ENCODE results near the gene SMO.
"Not testable (repeated sequence)": the region's sequence is repeated elsewhere in the genome, so short reads cannot be mapped to it uniquely, and the experiment has no call there.

SMO gene

DNA sequence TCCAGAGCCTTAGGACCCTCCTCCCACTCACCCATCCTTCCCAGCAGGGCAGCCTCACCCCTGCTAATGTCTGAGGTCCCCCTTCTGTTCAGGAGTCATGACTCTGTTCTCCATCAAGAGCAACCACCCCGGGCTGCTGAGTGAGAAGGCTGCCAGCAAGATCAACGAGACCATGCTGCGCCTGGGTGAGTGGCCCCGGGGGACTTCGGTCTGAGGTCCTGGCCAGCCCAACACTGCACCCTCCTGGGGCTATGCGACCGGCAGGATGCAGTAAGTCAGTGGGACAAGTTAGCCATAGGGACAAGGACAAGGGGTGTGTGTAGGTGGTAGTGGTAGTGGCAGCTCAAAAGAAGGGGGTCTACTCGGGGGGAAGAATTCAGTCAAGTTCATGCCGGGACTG lies 20.2 kb downstream of the SMO start:
- DNase-seq (ENCODE audit: low read depth in 4 of 4, low spot score in 1 of 4) = no peak

DNA sequence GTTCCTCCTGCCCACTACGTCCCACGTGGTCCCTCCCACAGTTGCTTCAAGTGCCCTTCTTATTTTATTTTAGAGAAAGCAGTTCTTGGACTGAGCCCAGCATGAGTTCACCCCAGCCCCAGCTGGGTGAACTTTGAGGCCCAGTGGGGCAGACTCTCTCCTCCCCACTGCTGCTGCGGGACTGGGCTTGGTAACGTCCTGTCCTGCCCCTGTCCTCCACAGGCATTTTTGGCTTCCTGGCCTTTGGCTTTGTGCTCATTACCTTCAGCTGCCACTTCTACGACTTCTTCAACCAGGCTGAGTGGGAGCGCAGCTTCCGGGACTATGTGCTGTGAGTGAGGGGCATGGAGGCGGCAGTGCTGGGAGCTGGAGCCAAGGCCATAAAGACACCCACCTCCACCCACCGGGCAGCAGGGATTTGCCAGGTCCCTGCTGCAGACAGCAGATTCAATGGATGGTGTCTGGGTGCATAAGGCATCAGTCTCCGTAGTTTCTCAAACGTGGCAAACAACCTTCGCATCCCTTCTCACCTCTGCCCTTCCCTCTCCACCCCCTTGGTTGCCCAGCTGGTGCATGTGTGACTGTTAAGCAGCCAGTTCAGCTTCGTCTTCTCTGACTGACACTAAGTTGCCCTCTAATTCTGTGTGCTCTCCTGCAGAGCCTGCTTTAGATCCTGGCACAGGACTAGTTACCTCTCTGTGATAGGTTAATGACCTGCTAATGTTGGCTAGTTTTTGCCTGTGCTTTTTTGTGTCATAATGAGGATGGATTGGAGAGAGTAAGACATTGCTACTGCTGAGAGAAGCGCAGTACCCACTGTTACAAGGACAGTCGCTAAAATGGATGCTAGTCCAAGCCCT lies 20.9 kb downstream of the SMO start:
- no peak for DNase-seq (ENCODE audit: low read depth in 4 of 4, low spot score in 1 of 4)

DNA sequence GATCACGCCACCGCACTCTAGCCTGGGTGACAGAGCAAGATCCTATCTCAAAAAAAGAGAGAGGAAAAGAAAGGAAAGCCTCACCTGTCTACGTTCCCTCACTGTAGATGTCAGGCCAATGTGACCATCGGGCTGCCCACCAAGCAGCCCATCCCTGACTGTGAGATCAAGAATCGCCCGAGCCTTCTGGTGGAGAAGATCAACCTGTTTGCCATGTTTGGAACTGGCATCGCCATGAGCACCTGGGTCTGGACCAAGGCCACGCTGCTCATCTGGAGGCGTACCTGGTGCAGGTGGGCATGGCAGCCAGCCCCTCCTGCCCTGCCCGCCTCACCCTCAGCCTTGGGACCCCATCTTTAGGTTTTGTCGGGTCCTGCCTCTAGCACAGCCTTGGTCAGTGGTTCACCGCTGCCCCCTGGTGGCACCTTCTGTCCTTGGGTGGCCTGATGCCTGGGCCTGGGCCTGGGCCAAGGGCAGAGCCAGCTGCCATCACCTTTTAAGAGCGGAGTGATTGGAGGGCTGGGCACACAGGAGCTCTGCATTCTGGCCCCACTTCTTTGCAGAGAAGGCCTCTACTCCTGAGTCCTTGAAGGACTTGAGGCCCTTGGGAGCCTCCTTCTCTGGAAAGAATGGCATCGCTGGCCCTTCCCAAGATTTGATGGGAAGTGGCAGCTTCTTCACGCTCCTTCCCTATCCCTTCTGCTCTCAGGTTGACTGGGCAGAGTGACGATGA lies 22.0 kb downstream of the SMO start:
- peak in 3 of 4 experiments; percentile 47 to 59 (median 52) for DNase-seq (ENCODE audit: low read depth in 4 of 4, low spot score in 1 of 4)

GRCh38 chr7:129210989-129211312 lies 22.5 kb downstream of the SMO start:
- no peak for DNase-seq (ENCODE audit: low read depth in 4 of 4, low spot score in 1 of 4)

- DNase-seq (ENCODE audit: low read depth in 4 of 4, low spot score in 1 of 4) = no peak
Measured at GRCh38 chr7:129212126-129212525, 23.7 kb downstream of the SMO start.

DNA sequence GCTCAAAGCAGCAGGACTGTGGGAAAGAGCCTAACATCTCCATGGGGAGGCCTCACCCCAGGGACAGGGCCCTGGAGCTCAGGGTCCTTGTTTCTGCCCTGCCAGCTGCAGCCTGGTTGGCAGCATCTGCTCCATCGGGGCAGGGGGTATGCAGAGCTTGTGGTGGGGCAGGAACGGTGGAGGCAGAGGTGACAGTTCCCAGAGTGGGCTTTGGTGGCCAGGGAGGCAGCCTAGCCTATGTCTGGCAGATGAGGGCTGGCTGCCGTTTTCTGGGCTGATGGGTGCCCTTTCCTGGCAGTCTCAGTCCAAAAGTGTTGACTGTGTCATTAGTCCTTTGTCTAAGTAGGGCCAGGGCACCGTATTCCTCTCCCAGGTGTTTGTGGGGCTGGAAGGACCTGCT lies 24.2 kb downstream of the SMO start:
- no peak for DNase-seq (ENCODE audit: low read depth in 4 of 4, low spot score in 1 of 4)

DNA sequence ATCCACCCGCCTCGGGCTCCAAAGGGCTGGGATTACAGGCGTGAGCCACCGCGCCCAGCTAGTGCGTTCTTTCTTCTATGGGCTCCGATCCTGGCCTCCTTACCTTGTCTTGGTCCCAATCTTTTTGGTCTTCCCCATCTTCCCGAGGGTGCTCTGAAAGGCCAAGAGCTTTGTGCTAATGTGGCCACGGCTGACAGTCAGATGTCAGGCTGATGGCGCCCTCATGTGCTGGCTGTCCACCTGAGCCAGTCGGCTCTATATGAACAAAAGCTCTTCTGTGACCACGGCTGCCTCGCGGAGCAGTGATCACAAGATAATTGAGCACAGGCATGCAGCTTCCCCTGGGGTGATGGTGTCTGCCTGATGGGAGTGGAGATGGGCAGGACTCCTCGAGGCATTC lies 25.4 kb downstream of the SMO start:
- DNase-seq (ENCODE audit: low read depth in 4 of 4, low spot score in 1 of 4) = no peak

DNA sequence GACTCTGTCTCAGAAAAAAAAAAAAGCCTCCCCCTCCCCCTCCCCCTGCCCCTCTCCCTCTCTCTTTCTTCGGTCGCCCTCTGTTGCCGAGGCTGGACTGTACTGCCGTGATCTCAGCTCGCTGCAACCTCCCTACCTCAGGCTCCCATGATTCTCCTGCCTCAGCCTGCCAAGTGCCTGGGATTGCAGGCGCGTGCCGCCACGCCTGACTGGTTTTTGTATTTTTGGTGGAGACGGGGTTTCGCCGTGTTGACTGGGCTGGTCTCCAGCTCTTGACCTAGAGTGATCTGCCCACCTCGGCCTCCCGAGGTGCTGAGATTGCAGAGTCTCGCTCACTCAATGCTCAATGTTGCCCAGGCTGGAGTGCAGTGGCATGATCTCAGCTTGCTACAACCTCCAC lies 27.3 kb downstream of the SMO start:
- DNase-seq (ENCODE audit: low read depth in 4 of 4, low spot score in 1 of 4) = not testable (repeated sequence)

DNA sequence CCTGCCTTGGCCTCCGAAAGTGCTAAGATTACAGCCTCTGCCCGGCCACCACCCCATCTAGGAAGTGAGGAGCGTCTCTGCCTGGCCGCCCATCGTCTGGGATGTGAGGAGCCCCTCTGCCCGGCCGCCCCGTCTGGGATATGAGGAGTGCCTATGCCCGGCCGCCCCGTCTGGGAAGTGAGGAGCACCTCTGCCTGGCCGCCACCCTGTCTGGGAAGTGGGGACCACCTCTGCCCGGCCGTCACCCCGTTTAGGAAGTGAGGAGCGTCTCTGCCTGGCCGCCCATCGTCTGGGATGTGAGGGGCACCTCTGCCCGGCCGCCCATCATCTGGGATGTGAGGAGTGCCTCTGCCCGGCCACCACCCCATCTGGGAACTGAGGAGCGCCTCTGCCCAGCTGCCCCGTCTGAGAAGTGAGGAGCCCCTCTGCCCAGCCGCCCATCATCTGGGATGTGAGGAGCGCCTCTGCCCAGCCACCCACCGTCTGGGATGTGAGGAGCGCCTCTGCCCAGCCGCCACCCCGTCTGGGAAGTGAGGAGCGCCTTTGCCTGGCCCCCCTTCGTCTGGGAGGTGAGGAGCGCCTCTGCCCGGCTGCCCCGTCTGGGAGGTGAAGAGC lies 27.8 kb downstream of the SMO start:
- not testable (repeated sequence) for DNase-seq (ENCODE audit: low read depth in 4 of 4, low spot score in 1 of 4)

DNA sequence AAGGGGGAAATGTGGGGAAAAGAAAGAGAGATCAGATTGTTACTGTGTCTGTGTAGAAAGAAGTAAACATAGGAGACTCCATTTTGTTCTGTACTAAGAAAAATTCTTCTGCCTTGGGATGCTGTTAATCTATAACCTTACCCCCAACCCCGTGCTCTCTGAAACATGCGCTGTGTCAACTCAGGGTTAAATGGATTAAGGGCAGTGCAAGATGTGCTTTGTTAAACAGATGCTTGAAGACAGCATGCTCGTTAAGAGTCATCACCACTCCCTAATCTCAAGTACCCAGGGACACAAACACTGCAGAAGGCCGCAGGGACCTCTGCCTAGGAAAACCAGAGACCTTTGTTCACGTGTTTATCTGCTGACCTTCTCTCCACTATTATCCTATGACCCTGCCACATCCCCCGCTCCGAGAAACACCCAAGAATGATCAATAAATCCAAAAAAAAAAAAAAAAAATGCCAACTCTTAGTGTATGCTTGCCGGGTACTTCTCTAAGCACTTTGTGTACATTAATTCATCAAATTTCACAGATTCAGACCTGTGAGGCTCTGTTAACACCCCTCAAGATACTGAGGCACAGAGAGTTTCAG lies 28.5 kb downstream of the SMO start:
- DNase-seq (ENCODE audit: low read depth in 4 of 4, low spot score in 1 of 4) = not testable (repeated sequence)

- peak; percentile 49 to 72 (median 59) for DNase-seq (ENCODE audit: low read depth in 4 of 4, low spot score in 1 of 4)
Measured at GRCh38 chr7:129218514-129219062, 30.2 kb downstream of the SMO start.

DNA sequence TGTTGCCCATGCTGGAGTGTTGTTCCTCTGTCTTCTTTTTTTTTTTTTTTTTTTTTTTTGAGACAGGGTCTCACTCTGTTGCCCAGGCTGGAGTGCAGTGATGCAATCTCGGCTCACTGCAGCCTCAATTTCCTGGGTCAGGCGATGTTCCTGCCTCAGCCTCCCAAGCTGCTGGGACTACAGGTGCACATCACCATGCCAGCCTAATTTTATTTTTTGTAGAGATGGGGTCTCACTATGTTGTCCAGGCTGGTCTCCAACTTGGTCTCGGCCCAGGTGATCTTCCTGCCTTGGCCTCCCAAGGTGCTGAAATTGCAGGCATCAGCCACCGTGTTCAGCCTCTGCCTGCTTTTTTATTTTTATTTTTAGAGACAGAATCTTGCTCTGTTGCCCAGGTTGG lies 30.7 kb downstream of the SMO start:
- DNase-seq (ENCODE audit: low read depth in 4 of 4, low spot score in 1 of 4) = not testable (repeated sequence)

GRCh38 chr7:129222064-129222463 lies 33.6 kb downstream of the SMO start:
- DNase-seq (ENCODE audit: low read depth in 4 of 4, low spot score in 1 of 4) = no peak

DNA sequence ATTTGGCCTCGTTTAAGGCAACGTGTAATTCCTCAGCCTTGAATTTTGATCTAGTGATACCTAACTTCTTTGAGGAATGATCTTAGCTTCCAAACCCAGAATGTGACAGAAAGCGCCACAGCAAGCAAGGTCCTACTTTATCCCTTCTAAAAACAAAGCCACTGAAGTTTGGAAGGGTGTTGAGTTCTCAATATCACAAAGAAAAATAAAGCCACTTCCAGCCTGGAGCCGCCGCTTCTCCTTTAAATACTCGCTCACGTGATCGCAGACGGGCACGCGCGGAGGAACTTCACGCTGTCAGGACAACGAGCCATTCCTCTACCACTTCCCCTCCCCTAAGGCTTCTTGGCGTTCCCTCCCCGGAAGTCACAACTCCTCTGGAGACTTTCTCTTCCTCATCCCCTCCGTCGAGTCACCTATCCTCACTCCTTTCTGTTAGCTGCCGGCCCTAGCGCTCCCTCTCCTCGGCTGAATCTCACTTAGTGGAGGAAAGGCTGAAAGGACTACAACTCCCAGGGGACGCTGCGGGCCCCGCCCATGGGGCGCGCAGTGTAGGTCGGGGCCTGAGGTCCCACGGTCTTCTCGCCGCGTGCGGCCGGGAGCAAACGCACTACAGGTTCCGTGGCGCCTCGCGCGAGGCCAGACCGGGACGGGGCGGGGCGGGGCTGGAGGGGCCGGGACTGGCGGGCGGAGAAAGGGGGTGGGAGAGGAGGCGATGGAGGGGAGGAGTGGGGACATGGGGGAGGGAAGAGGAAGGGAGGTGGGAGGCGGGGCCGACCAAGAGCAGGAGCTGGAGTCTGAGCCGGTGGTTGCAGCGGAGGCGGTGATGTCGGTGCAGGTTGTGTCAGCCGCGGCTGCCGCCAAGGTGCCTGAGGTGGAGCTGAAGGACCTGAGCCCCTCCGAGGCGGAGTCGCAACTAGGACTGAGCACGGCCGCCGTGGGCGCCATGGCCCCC lies 36.1 kb downstream of the SMO start, which contains the start of gene AHCYL2:
Gene AHCYL2, plus strand, starts transcription at position 780 of the 955 bp plus-strand sequence.
- peak; percentile 89 to 97 (median 94) for DNase-seq (ENCODE audit: low read depth in 4 of 4, low spot score in 1 of 4)

- DNase-seq (ENCODE audit: low read depth in 4 of 4, low spot score in 1 of 4) = peak; percentile 28 to 47 (median 35)
Measured at GRCh38 chr7:129225206-129225930, 36.9 kb downstream of the SMO start.

- DNase-seq (ENCODE audit: low read depth in 4 of 4, low spot score in 1 of 4) = no peak
Measured at GRCh38 chr7:129225931-129226572, 37.6 kb downstream of the SMO start.

DNA sequence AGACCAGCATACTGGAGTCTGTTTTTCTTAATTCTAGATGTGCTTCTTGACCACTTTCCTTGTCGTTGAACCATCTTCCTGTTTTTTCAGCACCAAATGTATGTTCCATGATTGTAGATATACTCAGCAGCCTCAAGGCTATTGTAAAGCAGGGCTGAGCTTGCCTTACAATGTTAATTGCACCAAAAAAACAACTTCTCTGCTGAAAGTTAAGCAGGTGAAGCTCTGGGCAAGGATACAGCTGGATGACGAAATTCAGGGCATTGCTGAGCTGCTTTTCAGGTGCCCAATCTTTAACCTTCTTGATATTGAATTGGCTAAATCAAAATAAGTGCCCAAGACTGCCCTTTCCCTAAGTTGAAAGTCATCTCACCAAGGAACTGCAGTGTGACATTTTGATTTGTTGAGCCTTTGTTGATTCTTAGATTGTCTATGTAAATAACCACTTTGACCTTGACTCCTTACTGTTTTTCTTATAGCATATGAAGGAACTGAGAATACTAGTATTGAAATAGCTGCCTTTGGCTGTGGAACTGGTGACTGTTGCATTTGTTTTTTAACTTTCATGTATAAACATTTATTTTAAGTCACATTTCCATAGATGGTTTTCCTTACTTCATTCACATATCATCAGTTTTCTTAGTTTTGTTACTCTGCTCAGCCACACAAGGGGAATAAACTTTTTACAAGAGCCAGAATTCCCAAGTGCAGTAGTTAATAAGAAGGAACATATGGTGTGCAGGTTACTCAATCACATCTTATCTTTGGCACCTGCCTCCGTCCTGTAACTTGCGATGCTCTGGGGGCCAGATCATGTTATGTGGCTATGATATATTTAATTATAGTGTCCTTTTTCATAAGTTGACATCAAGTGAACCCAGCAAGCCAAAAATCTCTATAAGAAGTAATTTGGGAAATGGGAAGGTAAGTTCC lies 39.5 kb downstream of the SMO start:
- no peak for DNase-seq (ENCODE audit: low read depth in 4 of 4, low spot score in 1 of 4)

DNA sequence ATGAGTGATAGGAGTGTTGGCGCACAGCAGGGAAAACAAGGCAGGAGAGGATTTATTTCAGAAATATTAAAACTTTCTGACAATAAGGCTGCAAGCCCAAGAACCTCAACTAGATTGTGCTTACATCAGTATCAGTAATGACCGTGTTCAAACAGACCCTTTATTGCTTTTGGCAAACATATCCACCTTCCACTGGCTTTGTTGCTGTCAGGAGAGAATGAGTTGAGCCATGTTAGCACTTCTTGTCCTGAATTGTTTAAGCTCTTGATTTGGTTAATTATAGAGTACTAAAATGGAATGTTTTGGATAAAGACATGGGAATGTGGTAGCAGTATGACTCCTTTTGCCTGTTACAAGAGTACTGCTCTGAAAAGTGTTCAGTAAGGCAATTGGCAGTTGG lies 40.2 kb downstream of the SMO start:
- no peak for DNase-seq (ENCODE audit: low read depth in 4 of 4, low spot score in 1 of 4)
